ENCODE results near the gene SLC13A4.
"Not testable (repeated sequence)": the region's sequence is repeated elsewhere in the genome, so short reads cannot be mapped to it uniquely, and the experiment has no call there.

The SLC13A4 gene

DNA sequence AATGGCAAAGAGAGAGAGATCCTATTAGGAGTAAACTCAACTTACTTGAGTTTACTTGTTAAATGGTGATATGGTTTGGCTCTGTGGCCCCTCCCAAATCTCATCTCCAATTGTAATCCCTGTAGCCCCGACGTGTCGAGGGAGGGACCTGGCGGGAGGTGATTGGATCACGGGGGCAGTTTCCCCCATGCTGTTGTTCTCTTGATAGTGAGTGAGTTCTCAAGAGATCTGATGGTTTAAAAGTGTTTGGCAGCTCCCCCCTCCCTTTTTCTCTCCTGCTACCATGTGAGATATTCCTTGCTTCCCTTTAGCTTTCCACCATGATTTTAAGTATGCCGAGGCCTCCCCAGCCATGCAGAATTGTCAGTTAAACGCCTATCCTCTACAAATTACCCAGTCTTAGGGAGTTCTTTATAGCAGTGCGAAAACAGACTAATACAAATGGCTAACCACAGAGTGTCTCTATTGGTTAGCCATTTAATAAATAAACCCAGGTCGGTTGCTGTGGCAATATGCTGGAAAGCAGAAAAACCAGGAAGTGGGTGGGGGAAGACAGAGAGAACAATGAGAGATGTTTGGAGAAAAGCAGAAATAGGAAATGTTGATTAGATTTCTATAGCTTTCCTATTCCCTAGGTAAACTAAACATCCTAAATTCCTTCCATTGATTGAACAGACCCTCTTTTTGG, 68.7 kb downstream of the SLC13A4 start:
- DNase-seq, result no peak

DNA sequence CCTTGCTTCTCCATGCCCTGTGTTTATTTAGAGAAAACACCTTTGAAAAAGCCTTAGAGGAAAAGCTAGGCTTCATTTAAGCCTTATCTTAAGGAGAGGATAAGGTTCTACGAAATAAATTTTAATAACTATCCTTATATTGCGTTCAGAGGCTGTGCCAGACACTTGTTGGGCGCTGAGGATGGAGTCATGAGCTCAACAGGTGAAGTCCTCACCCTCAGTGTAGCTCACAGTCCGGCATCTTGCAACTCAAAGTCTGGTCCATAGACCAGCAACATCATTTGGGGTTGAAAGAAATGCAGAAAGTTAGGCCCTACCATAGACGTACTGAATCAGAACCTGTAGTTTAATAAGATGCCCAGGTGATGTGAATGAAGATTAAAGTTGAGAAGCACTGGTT, 69.4 kb downstream of the SLC13A4 start:
- DNase-seq, result no peak

DNA sequence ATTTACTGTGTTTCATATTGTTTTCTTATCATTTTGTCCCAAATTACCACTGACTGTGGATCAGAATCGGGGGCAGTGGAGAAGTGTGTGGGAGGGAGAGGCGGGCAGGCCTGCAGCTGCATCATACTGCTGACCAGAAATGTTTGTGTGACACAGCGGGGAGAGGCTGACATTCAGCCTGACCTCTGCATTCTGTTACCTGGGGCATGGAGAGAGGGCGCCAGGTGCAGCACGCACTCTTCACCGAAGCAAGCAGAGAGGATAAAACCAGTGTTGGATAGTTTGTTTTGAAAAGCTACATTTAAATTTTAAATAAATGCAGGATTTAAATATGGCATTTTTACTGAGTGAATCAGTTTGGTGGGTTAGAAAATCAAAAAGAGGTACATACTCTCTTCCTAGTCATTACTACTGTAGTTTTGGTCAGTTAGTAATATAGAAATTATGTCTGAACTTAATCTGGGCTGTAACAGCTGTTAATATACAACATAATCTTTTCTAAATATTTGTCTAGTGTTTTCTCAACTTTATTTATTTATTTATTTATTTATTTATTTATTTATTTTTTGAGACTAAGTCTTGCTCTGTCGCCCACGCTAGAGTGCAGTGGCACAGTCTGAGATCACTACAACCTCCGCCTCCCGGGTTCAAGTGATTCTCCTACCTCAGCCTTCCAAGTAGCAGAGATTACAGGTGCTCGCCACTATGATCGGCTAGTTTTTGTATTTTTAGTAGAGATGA, 74.5 kb downstream of the SLC13A4 start:
- DNase-seq, result no peak

DNA sequence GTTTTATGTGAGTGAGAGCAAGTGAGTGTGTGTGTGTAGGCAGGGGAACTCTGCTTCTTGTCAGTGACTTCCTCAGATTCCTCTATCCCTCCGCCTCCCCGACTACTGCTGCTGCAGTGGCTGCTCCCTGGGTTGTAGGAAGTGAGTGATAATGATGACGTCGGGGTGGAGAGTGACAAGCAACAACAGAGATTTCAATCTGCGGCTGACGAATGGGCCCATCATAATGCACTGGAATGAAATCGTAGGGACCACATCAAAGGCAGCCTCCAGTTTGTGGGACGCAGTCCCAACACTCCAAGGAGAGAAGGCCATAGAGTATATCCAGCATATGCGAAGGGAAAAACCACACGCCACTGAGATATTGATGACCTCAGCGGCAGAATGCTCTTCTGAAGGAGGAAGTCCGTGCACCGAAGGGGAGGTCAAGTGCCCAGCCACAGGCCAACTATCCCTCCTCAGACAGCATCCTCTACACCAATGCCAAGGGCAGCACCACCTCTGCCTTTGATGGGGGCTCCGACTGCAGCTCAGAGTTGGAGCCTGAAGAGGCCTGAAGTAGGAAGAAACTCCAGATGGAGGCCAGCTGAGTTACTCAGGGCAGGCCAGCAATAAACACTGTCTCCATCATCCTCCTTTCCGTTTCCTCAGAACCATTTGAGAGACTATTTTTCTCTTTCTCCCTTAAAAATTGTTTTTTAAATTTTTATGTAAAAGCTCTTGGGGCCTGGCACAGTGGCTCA, 77.0 kb downstream of the SLC13A4 start:
- DNase-seq, result no peak

DNA sequence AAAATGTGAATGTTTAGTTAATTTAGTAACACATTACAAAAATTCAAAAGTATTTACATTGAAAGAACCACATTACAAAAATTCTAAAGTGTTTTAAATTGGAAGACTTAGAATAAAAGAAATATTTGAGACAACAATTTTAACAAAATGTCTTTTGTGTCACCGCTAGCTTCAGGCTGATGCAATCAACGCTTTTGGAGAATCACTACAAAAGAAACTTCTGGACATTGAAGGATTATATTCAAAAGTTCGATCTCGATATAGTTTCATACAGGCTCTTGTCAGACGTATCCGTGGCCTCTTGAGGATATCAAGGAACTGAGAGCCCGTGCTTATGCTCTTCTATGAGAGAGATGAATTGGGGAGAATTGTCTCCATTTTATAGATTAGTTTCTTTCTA, 79.8 kb downstream of the SLC13A4 start:
- no peak for DNase-seq

DNA sequence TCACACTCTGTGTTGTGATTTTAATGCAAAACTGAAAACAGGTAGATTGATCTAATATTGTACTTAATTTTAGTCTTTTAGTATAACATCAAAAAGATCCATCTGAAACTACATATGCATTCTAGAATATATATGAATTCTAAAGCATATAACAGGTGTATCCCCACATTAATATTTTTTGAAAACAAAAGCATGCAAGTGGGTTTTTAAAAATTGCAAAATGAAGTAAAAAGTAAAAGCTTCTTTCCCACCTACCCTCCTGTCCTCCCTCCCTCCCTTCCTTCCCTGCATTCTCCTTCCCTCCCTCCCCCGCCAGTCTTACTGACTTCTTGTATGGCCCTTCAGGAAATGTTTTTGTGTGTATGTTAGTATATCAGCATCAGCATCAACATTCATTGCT, 80.2 kb downstream of the SLC13A4 start:
- no peak for DNase-seq

DNA sequence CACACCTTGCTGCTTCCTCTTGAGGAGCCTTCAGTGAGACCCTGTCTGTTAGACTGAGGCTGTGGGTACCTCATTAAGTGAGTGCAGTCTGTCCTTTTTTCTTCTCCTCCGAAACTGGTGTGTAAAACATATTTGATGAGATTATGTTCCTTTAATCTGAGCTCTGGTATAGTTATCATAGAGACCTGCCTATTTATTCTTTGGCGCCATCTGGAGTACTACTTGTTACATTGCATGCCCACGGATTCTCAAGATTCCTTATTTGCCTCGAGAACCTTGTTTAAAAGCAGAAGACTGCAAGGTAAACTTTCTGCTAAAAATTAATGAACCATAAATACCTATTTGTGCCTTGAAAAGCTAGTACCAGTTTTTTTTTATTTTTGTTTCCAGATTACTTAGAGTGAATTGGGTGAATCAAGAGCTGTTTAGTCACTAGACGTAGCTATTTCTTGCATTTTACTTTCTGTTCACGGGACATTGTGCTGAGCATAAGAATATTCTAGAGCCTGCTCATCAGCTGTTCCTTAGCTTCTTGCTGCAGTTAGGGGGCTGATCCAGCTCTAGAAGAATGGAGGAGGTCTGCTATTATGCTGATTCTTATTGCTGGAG, 82.6 kb downstream of the SLC13A4 start:
- no peak for DNase-seq

DNA sequence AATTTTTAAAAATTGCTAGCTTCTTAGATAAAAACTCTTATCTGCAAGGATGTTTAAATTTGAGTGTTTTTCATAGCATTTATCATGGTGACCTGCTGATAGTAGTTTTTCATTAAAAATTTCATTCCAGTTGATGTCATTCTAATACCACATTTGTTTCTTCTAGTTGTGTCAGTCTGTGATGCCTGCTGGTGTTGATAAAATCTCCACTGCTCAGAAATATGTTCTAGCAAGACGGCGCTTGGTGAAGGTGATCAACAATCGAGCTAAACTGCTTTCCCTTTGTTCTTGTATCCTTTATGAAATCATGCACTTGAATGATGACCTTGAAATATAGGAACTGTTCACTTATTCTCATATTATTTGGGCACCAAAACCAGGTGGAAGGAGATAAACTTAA, 83.3 kb downstream of the SLC13A4 start:
- no peak for DNase-seq

DNA sequence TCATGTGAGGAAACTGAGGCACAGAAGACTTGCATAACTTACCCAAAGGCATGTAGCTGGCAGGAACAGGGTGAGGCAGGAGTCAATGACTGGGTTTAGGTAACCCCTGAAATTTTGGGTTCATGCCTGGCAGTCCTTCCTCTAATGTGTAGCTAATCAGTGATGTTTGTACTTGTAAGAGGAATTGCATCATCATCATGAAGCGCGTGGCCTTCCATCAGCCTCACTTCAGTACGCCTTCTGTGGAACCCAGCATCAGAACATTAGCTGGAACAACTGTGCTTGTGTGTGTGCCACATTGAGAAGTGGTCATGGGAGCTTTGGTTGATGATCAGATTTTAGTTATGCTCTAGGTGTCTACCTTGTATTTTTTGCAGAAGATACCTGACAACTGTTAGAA, 83.8 kb downstream of the SLC13A4 start:
- no peak for DNase-seq

DNA sequence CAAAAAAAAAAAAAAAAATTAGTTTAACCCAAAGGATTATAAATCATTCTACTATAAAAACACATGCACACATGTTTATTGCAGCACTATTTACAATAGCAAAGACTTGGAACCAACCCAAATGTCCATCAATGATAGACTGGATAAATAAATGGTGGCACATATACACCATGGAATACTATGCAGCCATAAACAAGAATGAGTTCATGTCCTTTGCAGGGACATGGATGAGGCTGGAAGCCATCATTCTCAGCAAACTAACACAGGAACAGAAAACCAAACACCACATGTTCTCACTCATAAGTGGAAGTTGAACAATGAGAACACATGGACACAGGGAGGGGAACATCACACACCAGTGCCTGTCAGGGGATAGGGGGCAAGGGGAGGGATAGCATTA, 88.3 kb downstream of the SLC13A4 start:
- DNase-seq, result not testable (repeated sequence)

DNA sequence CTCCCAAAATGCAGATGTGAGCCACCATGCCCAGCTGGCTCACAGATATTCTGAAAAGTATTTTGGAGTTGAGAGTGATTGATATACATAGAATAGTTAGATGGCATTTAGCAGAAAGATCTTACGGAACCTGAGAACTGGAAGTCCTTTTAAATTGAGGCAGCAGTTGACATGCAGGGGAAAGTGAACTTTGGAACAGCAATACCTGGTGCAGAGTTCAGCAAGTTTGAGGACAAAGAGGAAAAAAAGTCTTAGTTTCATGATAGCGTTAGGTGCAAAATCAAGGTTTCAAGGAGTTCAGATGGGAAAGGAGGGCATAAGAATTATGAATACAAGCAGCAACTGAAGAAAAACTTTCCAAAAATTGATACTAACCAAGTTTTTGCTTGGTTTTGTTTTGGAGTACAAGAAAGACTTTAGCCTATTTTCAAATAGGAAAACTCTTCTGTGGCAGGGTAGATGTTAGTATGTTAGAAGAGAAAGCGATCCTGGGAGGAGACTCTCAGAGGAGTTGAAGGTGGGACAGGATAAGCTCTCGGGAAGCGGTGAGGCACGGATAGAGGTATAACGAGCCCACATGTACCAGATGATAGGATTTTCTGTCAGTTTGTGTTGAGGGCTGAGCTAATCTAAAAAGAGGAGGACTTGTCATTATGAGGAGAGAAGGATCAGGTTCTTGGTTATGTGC, 93.7 kb downstream of the SLC13A4 start:
- DNase-seq, result no peak

Measured in activated CD8-positive, alpha-beta memory T cell treated with anti-CD3 and anti-CD28 coated beads for 24 hours (primary cell).